UCSD-AML1 (cell line): Measurements from ENCODE around the gene TBCD.

Experiments
- DNase-seq: peaks from one replicate; lab custom pipeline; 2025; ENCODE audit not compliant: unreplicated experiment; lab: John Stamatoyannopoulos, UW

The TBCD gene

DNA sequence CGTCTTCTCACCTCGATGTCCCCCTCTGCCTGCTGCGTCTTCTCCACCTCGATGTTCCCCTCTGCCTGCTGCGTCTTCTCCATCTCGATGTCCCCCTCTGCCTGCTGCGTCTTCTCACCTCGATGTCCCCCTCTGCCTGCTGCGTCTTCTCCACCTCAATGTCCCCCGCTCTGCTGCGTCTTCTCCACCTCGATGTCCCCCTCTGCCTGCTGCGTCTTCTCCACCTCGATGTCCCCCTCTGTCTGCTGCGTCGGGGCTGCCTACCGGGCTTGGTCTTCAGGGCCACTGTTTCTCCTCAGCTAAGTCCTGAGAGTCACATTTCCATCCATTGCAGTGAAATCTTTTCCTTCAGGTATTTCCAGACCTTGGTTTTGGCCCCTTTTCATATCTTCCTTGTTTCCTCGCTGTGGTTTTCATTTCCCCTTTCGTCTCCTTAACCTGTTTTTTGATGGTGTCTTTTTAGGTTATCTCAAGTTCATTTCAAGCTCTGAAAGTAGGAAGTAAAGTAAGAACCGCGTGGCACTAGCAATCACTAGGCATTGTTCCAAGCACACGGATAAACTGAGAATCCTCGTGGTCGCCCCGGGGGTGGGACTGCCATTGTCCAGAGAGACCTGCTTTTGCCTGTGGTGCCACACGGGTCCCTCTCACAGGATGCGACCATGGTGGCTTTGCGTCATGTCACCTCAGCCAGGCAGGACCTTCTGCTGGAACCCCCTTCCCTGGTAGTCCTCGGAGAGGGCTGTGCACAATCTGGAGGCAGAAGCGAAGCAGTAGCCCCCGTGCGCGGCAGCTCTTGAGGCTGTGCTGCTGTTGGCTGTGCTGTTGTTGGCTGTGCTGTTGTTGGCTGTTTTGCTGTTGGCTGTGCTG is 97.4 kb downstream of the TBCD start:
- no peak for DNase-seq

DNA sequence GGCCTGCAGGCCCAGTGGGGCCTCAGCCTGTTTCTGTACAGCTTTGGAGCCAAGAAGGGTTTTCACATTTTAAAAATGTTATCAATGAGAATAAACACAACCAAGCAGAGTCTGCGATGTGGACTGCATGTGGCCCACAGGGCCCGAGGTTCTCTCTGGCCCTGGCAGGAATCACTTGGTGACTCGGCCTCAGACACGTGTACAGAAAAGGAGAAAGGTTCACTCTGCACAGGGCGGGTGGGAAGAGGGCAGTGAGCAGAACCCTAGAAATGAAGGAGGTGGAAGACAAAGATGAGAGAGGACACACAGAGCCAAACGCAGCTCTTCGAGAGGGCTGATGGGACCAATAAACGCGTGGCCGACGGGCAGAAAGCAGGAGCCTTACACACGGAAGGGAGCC is 99.5 kb downstream of the TBCD start:
- DNase-seq = no peak

DNA sequence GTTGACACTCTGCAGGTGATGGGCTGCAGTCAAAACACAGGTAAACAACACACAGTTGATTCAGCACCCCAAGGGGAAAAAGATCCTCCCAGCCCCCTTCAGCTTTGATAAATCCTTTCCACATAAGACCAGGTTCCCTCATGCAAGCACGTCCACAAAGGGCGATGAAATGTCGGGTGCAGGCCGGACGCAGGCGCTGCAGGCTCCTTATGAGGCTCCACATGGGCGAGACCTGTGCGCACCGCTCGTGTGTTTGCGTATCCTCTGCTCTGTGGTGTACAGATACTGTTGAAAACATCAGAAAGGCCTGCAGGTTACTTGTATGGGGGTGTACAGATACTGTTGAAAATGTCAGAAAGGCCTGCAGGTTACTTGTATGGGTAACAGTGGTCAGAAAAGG is 102.4 kb downstream of the TBCD start:
- no peak for DNase-seq

DNA sequence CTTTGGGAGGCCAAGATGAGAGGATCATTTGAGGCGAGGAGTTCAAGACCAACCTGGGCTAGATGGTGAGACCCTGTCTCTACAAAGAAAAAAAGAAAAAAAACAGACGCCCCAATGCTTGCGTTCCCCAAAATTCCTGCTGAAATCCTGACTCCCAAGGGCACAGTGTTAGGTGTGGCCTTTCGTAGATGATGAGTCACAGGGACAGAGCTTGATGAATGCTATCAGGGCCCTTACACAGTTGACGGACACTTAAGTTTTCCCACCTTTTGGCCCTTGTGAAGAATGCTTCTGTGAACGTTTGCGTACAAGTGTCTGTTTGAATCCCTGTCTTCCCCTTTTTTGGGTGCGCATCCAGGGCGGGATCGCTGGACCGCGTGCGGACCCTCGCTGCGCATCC is 104.5 kb downstream of the TBCD start:
- DNase-seq = no peak

DNA sequence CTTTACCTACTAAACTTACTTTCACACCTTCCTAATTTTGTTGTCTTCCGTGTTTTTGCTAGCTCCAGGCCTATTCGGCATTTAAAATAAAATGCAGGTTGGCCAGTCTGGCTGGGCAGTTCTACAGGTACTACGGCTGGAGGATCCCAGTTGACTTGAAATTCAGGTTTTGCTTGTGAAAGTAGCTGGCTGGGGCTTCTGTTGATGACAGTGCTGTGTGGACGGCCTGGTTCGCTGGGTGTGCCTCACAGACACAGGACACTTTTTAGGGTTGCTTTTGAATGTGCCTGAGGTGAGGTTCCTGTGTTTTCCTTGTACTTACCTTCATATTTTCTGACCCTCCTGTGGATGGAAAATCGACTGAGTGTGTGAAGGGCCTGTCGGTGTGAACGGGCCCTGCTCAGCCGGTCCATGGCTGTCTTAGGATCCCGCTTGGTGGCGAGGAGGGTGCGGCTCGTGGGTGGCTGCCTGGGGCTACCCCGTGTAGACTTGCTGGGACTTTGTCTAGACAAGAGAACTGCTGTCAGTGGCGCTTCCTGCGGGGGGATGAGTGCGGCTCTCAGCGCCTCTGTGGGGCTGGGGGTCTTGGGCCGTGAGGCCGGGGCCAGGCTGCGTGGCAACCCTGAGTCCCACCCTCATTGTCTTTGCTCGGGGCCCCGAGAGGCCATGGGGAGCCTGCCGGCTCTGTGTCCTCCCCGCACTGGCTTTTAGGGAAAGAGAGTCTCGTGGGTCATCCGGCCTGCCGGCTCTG is 106.7 kb downstream of the TBCD start:
- no peak for DNase-seq

DNA sequence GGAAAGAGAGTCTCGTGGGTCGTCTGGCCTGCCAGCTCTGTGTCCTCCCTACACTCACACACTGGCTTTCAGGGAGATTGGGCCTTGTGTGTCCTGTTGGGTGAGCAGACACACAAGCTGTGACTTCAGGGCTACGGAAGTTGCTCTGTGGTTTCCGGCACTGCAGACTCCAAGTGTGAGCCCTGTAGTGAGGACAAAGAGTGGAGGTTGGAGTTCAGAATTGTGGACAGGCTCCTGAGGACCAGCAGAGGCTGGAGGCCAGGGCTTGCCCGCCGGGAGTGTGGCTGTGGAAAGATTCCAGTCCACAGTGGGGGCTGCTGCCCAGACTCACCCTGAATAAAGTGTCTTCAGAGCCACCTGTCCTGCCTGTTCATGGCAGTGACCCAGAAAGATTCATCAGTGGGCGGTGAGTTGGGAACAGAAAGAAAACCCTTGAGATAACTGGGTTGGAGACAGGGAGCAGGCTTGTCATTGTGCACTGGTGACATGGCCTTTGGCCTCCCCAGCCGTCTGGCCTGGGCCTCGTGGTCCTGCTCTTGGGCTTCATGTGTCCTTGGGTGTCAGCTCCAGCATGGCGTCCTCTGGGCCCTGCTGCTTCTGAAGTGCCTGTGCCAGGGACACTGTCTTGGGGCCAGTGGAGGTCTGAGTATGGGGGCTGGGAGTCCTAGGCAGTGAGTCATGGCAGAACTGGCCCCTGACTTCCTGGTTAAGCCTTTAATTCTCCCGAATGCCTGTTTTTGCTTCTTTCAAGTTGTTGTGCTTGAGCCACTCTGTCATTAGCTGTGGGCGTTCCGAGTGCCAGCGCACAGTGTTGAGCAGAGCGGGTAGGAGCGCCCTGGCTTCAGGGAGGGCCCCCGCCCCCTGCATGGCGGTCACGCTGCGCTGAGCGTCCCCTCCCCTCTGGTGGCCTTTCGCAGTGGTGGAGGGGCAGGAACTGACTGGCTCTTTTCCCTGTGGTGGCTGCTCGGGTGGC is 107.9 kb downstream of the TBCD start:
- DNase-seq = peak; percentile 88

DNA sequence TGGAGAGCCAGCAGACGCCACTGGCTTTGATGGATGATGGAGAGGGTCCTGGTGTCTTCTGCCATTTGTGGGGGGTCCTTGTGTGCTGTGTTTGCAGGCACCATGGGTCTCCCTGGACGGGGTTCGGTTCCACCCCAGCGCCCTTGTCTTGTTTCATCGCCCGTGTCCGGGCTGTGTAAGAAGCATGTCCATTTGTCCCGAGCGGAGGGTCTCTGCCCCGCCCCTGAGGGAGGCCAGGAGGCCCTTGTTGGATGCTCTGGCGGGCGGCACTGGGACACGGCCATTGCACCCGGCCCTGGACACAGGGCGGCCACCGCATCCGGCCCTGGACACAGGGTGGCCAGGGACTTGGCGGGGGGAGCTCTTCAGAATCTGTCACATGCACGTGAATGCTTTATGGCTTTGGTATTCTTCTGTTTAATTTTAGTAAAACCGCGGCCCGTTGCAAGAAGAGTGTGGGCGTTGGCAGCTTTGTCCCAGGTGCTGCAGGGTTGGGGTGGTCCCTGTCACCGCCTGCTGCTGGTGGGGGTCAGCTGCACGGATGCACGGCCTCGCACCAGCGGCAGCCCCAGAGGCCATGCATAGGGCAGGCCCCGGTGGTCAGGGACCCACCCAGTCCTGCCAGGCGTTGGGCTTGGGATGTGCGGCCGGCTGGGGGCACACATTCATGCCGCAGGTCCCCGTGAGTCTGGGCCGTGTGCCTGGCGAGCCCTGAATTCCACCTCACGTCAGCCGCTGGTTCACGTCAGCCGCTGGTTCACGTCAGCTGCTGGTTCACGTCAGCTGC is 108.9 kb downstream of the TBCD start:
- DNase-seq = no peak

DNA sequence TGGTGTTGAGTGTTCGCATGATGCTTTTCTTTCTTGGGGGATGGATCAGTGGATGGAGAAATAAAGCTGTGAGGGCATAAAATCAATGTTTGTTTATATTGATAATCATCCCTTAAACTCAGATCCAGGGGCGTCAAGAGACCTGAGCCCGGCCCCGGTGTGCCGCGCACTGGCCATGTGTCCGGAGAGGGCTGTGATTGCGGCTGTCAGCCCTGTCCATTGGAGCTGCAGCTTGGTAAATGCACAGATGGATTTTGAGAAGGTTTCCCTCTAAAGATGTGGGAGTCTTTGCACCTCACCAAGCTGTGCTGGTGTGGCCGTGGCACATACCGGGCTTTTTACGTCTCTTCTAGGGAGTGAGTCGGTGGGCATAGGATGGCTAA is 109.5 kb downstream of the TBCD start:
- DNase-seq = no peak

DNA sequence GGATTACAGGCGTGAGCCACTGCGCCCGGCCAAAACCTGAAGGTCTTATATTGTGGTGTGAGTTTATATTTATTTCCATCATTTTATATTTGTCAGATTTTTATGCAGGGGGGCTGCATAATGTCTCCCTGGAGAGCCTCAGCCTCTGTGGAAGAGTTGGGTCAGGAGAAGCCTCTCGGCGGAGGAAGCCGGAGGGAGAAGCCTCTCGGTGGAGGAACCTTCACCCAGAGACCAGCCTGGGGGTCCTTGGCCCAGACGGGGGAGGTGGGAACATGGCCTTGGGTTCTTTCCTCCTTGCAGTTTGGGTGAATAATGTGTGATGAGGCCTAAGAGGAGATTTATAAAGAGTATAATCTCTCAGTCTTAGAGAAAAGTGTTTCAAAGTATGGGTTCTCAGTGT is 110.3 kb downstream of the TBCD start:
- DNase-seq = no peak

DNA sequence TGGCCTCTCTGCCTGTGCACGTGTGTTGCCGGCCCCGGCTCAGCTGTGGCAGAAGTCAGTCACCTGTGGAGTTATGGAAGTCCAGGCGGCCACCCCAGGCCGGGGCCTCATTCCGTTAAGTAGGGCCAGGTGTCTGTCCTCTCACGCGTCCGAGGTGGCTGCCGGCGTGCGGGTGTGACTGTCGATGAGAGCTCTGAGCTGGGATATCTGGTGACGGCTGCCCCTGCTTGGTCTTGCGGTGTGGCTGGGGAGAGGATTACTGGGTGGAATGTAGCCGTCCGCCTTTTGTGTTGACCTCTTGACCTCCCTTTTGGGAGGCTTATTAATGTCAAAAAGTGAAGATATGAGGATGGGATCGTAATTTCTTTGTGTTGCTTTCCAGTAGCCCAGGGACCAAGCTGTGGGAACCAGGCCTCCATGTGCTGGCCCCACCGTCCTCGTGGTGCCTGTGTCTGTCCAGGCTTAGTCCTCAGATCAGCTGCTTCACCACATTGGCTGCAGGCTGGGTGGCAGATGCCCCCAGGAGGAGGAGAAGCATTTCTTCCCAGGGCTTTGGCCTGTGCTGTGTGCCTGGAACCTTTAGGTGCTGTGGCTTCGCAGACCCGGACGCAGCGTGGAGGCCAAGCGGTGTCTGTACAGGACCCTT is 111.0 kb downstream of the TBCD start:
- no peak for DNase-seq

DNA sequence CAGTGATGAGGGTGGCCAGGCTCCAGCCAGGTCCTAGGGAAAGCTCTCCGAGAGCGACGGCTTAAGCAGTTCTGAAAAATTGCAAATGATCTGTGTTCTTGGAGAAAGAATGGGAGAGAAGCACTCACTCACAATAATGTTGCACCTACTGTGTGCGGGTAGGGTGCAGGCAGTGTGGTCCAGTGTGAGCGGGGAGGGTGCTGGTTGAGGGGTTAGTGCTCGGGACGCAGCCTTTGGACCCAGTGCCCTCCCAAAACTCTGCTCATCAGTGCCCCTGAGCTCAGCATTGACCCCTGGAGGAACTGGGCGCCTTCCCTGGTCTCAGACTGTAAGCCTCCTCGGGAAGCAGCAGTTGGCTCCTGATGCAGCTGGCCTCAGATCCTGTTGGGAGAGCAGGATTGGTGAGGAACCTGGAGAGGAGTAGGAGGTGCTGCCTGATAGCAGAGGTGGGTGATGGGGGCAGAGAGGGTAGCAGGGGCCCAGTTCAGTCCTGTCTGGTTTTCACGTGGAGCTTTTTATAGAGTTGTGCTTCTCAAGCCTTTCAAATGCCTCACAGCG is 111.6 kb downstream of the TBCD start:
- no peak for DNase-seq

DNA sequence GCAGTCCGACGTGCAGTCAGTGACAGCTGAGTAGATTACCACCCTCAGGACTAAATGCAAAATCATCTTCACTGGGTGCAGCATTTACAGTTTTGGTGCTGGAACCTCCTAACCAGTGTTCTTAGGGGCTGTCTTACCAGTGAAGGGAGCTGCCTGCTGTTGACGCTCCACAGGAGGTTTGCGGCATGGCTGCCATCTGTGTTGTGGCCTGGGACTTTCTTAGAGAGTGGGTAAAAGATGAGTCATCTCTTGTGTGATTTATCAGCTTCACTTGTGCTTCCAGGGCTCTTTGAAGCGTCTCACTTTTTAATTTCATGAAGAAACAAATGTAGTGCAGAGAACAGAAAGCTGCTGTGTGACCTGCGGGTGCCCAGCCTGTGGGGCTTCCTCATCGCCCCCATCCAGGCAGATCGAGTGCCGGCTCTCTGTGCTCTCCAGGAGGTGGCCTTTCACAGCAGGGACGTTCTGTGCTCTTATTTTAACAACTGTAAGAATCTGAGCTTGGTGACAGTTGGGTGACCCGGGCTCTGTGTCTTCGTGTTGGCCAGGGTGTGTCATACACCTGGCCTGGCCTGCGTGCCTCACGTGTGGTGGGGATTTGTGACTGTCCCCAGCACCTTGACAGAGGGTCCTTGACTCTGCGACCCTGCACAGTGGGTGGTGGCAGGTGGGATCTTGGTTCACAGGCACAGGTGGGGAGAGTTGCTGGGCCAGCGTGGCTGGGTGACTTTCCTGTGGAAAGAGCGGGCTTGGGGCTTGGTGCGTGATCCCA is 112.3 kb downstream of the TBCD start:
- DNase-seq = no peak

DNA sequence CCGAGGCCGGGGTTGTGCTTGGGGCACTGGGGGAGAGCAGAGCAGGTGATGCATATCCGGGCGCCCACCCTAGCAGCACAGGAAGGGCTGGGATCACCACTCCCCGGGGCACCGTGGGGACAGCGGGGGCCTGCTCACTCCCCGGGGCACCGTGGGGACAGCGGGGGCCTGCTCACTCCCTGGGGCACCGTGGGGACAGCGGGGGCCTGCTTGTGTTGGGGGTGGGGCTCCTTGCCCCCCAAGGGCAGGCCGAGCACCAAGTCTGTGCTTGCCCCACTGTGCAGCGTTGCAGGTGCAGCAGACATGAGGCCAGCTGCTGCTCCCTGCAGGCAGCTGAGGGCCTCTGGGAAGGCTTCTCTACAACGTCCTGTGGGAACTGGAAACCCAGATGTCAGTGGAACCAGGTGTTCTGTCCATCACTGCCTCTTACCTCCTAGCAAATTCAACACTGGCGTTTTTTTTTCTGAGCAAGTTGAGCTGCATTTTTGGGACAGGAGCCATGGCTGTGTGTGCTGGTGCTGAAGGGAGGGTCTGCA is 112.9 kb downstream of the TBCD start:
- DNase-seq = no peak

DNA sequence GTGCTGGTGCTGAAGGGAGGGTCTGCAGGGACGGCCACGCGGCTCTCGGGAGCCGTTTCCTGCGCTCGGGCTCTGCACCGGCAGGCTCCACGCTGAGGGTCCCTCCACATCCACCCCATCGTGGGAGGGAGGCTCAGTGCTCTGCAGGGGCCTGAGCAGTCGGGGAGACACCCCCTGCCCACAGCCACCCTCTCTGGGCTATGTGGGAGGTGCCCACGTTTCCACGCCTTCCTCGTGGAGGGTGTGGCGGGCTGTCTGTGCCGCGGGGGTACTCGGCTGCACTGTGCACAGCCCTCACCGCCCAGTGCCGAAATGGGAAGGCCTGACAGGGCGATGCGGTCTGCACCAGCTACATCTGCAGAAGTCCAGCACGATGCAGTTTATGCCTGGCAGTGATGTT is 113.4 kb downstream of the TBCD start:
- no peak for DNase-seq

DNA sequence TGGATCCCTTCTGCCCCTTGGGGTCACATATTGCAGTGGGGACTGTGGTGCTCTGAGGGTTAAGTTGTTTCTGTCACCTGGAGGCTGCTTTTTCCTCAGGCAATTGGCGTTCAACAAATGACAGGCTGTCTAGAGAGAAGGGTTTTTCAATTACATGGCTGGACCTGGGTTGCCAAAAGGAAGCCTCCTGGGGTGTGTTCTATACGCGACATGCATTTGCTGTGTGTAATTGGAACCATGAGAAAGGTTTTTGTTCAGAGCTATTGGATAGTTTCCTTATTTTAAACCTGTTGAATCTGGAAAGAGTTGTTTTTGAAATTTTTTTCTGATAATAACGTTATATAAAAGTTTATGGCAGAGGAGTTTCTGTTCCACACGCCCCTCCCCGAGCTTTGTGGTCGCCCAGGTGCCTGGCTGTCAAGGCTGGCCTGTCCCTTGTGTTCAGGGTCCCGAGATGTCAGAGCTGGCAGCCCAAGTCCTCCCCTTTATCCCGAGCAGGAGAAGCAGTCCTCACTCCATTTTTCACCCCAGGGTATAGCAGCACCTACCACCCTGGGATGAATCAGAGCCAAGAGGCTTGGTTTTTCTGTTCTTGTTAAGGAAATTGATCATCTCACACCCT is 114.0 kb downstream of the TBCD start:
- no peak for DNase-seq

DNA sequence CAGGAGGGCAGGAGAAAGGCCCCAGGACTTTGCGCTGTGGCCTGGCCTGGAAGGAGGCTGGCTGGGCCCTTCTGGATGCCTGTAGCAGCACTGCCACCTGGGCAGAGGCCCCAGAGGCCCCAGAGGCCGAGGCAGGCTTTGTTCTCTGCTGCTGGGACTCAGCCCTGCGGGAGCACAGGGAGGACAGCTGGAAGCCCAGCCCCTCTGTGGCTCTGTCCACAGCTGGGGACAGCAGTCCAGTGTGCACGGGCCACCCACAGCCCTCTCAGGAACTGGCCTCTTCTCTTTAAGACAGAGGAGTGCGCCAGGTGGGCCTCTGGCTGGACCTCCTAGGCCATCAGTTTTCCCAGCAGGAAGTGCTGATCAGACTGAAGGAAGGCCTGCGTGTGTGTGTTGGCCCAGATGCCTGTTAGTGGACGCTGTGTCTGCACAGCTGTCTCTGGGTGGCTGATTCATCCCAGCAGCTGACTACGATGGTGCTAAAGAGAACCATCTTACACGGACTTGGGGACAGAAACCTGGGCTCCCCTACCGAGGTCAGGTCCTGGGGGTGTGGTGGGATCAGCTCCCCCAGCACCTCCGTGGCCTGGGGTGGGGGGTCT is 114.8 kb downstream of the TBCD start:
- DNase-seq = no peak

DNA sequence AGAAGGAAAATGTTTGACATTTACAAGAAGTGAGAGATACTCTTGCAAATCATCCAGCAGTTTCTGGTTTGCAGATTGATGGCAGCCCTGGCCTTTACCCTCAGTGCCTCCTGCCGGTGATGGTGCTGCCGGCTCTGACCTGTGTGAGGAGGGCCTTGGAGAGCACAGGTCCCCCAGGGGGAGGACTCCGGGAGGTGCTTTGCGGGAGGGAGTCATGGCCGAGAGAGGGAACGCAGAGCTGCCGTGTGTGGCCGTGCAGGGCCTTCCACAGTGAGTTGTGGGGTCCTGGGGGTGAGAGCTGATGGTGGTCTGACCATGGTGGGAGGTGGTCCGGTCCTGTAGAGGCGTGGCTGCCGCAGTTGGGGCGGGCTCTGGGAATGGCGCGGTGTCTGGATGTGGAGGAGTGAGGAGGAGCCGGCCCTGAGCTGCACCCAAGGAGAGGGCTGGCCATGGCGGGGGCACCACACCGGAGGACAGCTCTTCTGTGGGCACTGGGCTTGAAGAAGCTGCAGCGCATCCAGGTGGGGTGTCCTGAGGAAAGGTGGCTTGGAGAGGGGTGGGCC is 116.0 kb downstream of the TBCD start:
- no peak for DNase-seq

DNA sequence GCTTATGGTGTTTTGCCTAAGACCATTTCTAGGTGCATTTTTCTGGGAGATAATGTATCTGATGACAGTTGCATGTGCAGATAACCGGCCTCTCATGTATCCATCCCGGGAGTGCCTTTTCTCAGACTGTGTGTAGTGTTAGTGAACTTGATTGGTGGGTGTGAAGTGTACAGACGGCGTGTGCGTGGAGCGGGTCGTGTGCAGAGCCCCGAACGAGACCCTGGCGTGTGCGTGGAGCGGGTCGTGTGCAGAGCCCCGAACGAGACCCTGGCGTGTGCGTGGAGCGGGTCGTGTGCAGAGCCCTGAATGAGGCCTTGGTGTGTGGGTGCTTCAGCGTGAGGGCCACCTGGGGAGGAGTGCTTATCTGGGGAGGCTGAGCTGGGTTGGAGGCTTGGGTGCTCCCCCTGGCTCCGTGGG is 116.9 kb downstream of the TBCD start:
- DNase-seq = no peak
